ENCODE results near the gene RGS18. TPM values are rescaled to one million over a fixed set of nuclear protein-coding genes. Genes with fewer than 3 reads are reported as not detected.
"Not testable (repeated sequence)": the region's sequence is repeated elsewhere in the genome, so short reads cannot be mapped to it uniquely, and the experiment has no call there.

RGS18 gene
- total and polyA plus RNA-seq, 9 of the 15 experiments (the other 6 are each of a cell fraction or from before 2014, with no cell fraction given): 0.03 to 0.11 (median 0.05) TPM; not detected in 5

- CTCF ChIA-PET (ENCODE audit: low intra/inter-chr PET ratio): interaction anchor here (0.6 kb wide), 1 partner anchor 33 kb away, joined by 3 read pairs; no protein-coding TSS in a partner anchor
- H3K36me3 ChIP-seq (ENCODE audit: control insufficient read depth, insufficient read depth, low read length); H4K20me1 ChIP-seq (replicated peaks; ENCODE audit: control insufficient read depth, insufficient read depth, low read length); in situ Hi-C loops (cut with MboI); H3K27ac ChIP-seq (ENCODE audit: extremely low read depth, low read depth, low read length); DNase-seq (ENCODE audit: extremely low read depth in 1 of 4, low spot score in 3 of 4); H3K27me3 ChIP-seq (ENCODE audit: control insufficient read depth in 2 of 2, insufficient read depth in 2 of 2, low read length in 2 of 2); ATAC-seq; H3K9ac ChIP-seq (ENCODE audit: insufficient read depth in 1 of 2, low read depth in 2 of 2, low read length in 2 of 2); H2AFZ ChIP-seq (ENCODE audit: low read depth, low read length); H3K4me3 ChIP-seq; H3K4me2 ChIP-seq (ENCODE audit: insufficient read depth, low read length); H3K4me1 ChIP-seq (replicated peaks in 1 of 2; ENCODE audit: control insufficient read depth in 2 of 2, insufficient read depth in 2 of 2, low read length in 2 of 2); BruUV-seq (replicated peaks); POLR2A ChIA-PET; intact Hi-C loops (cut with micrococcal nuclease); FAIRE-seq; H3K9me3 ChIP-seq (replicated peaks; ENCODE audit: control insufficient read depth, insufficient read depth, low read depth, low read length); H3K9me1 ChIP-seq (ENCODE audit: control insufficient read depth, insufficient read depth, low read length); H3K79me2 ChIP-seq (ENCODE audit: control insufficient read depth, insufficient read depth, low read length): not testable (repeated sequence)
- TF ChIP-seq KDM1A (IDR thresholded peaks at IDR 0.05) (peak; percentile 40; a peak in 1 of 4 replicates), RBM25 (IDR thresholded peaks at IDR 0.05; ENCODE audit: low read depth, low read length, severe bottlenecking) (peak; percentile 15), CHAMP1 (IDR thresholded peaks at IDR 0.05) (0 out of 2 replicates have a peak, but pooled peaks have one; percentile 29), XRCC3 (IDR thresholded peaks at IDR 0.05) (0 out of 2 replicates have a peak, but pooled peaks have one; percentile 25), ZNF146 (CRISPR knock-in tag; IDR thresholded peaks at IDR 0.05; ENCODE audit: unreplicated experiment) (peak; percentile 81), BCOR (IDR thresholded peaks at IDR 0.05) (peak; percentile 67; the same call in 1 of the 2 replicates)
- 56% methylated on average over 5 of the region's 5 CpGs for WGBS (ENCODE audit: insufficient coverage, low coverage, missing lambda C conversion rate)
These were observed 27.4 kb upstream of the RGS18 start for GRCh38 chr1:192130865-192131264.
